ENCODE data around the gene NTM.

The NTM gene

GRCh38 chr11:132131047-132131446, 760.6 kb downstream of the NTM start:
- Histone ChIP-seq H3K36me3 (ENCODE audit: control insufficient read depth, low read length) (no peaks in the 10 kb centered on the region), H3K4me3 (ENCODE audit: low read length) (no peak overlapping the region), H3K4me2 (ENCODE audit: low read length) (no peak overlapping the region), H3K4me1 (ENCODE audit: control insufficient read depth, low read length) (no peaks in the 10 kb centered on the region), H3K27ac (ENCODE audit: low read depth, low read length) (no peak overlapping the region), H3K79me2 (ENCODE audit: control insufficient read depth, low read length) (no peaks in the 10 kb centered on the region), H3K27me3 (ENCODE audit: control insufficient read depth, low read length) (no peaks in the 10 kb centered on the region), H3F3A (ENCODE audit: control insufficient read depth, insufficient read depth) (no peaks in the 10 kb centered on the region), H3K9me3 (ENCODE audit: control insufficient read depth, insufficient read depth, low read length) (no peaks in the 10 kb centered on the region; the same call in 1 of the 2 replicates), H3K9me2 (replicated peaks; ENCODE audit: control insufficient read depth, low read length) (no peaks in the 10 kb centered on the region), H4K20me1 (ENCODE audit: control insufficient read depth, insufficient read depth, low read depth, low read length) (no peaks in the 10 kb centered on the region)
- no peak for TF ChIP-seq EZH2phosphoT487 (IDR thresholded peaks at IDR 0.05; ENCODE audit: borderline replicate concordance, low read length)
- no peak for TF ChIP-seq CTCF (IDR thresholded peaks at IDR 0.05; ENCODE audit: low read depth, low read length, poor library complexity, severe bottlenecking)

- Histone ChIP-seq H3K36me3 (ENCODE audit: control insufficient read depth, low read length) (no peaks in the 10 kb centered on the region), H3K27ac (ENCODE audit: low read depth, low read length) (no peak overlapping the region), H4K20me1 (ENCODE audit: control insufficient read depth, insufficient read depth, low read depth, low read length) (no peaks in the 10 kb centered on the region), H3K79me2 (ENCODE audit: control insufficient read depth, low read length) (no peaks in the 10 kb centered on the region), H3F3A (ENCODE audit: control insufficient read depth, insufficient read depth) (no peaks in the 10 kb centered on the region), H3K4me2 (ENCODE audit: low read length) (no peak overlapping the region), H3K4me3 (ENCODE audit: low read length) (no peak overlapping the region), H3K9me2 (replicated peaks; ENCODE audit: control insufficient read depth, low read length) (no peaks in the 10 kb centered on the region), H3K4me1 (ENCODE audit: control insufficient read depth, low read length) (no peaks in the 10 kb centered on the region), H3K27me3 (ENCODE audit: control insufficient read depth, low read length) (no peaks in the 10 kb centered on the region), H3K9me3 (ENCODE audit: control insufficient read depth, insufficient read depth, low read length) (no peaks in the 10 kb centered on the region; the same call in 1 of the 2 replicates)
- TF ChIP-seq CTCF (IDR thresholded peaks at IDR 0.05; ENCODE audit: low read depth, low read length, poor library complexity, severe bottlenecking) (no peak), EZH2phosphoT487 (IDR thresholded peaks at IDR 0.05; ENCODE audit: borderline replicate concordance, low read length) (no peak)
Observed at GRCh38 chr11:132131961-132132360, 761.5 kb downstream of the NTM start.

GRCh38 chr11:132134322-132134721, 763.9 kb downstream of the NTM start:
- Histone ChIP-seq H3K27ac (ENCODE audit: low read depth, low read length) (no peak overlapping the region), H4K20me1 (ENCODE audit: control insufficient read depth, insufficient read depth, low read depth, low read length) (no peaks in the 10 kb centered on the region), H3K36me3 (ENCODE audit: control insufficient read depth, low read length) (no peaks in the 10 kb centered on the region), H3K79me2 (ENCODE audit: control insufficient read depth, low read length) (no peaks in the 10 kb centered on the region), H3F3A (ENCODE audit: control insufficient read depth, insufficient read depth) (no peaks in the 10 kb centered on the region), H3K9me2 (replicated peaks; ENCODE audit: control insufficient read depth, low read length) (no peaks in the 10 kb centered on the region), H3K4me2 (ENCODE audit: low read length) (no peak overlapping the region), H3K4me1 (ENCODE audit: control insufficient read depth, low read length) (no peaks in the 10 kb centered on the region), H3K9me3 (ENCODE audit: control insufficient read depth, insufficient read depth, low read length) (no peaks in the 10 kb centered on the region; the same call in 1 of the 2 replicates), H3K27me3 (ENCODE audit: control insufficient read depth, low read length) (no peaks in the 10 kb centered on the region), H3K4me3 (ENCODE audit: low read length) (no peak overlapping the region)
- TF ChIP-seq CTCF (IDR thresholded peaks at IDR 0.05; ENCODE audit: low read depth, low read length, poor library complexity, severe bottlenecking) (no peak), EZH2phosphoT487 (IDR thresholded peaks at IDR 0.05; ENCODE audit: borderline replicate concordance, low read length) (no peak)
